ENCODE measurements around the gene C1QTNF3. TPM values are rescaled to one million over a fixed set of nuclear protein-coding genes. Genes with fewer than 3 reads are reported as not detected.

The C1QTNF3 gene
- total RNA-seq, 4 donors from 2014 or later: 5.0 to 9.4 (median 7.0) TPM

DNA sequence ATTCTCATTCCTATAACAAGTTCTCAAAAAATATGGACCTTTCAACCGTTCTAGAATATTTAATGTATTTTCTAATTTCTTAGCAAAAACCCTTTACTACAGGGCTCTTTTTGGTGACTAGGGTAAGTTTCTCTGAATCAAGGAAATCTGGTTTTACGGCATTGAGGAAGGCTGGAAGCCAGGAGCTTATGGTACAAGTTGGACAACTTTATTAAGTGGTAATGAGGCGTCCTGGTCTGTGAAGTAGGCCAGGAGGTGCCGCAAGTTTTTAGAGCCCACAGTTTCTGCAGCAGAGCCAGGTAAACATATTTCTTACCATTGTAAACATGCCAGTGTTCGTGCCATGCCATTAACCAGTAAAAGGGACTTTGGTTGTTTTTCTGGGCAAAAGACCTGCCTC lies 14.6 kb upstream of the C1QTNF3 start:
- TF ChIP-seq, protein P1, sequence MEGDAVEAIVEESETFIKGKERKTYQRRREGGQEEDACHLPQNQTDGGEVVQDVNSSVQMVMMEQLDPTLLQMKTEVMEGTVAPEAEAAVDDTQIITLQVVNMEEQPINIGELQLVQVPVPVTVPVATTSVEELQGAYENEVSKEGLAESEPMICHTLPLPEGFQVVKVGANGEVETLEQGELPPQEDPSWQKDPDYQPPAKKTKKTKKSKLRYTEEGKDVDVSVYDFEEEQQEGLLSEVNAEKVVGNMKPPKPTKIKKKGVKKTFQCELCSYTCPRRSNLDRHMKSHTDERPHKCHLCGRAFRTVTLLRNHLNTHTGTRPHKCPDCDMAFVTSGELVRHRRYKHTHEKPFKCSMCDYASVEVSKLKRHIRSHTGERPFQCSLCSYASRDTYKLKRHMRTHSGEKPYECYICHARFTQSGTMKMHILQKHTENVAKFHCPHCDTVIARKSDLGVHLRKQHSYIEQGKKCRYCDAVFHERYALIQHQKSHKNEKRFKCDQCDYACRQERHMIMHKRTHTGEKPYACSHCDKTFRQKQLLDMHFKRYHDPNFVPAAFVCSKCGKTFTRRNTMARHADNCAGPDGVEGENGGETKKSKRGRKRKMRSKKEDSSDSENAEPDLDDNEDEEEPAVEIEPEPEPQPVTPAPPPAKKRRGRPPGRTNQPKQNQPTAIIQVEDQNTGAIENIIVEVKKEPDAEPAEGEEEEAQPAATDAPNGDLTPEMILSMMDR (IDR thresholded peaks at IDR 0.05): no peak
- TF ChIP-seq POLR2A (IDR thresholded peaks at IDR 0.05) (no peak), EP300 (IDR thresholded peaks at IDR 0.05) (no peak)
- Histone ChIP-seq H3K4me3 (no peak overlapping the region), H3K9me3 (no peaks in the 10 kb centered on the region), H3K27ac (no peak overlapping the region), H3K27me3 (no peaks in the 10 kb centered on the region), H3K4me1 (peaks cover 0 to 4% (median 0%) of the 10 kb centered on the region in 4 donors), H3K36me3 (peaks cover 0 to 29% (median 0%) of the 10 kb centered on the region in 3 donors)
- no peak for DNase-seq (ENCODE audit: low spot score in 2 of 2)
- WGBS, 2 donors: 87 to 93% methylated on average over 5 of the region's 5 CpGs

DNA sequence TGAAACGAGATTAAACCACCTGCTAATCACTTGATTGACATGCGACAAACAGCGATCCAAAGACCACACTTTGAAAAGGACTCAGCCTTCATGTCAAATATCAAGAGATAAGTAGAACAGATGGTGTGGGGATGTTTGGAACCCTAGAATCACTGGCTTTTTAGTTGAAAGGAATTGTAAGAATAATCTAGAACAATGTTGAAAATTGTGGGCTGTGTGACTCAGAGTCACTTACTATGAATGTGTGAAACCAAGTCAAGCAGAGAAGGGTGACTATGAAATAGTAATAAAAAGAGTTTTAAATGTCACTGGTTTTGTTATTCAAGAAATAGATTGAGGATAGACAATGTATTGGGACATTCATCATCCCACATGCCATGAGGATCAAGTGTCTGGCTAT lies 14.1 kb upstream of the C1QTNF3 start:
- Histone ChIP-seq H3K36me3 (peaks cover 0 to 29% (median 0%) of the 10 kb centered on the region in 3 donors), H3K27ac (no peak overlapping the region), H3K9me3 (no peaks in the 10 kb centered on the region), H3K4me1 (peaks cover 0 to 5% (median 0%) of the 10 kb centered on the region in 4 donors), H3K4me3 (no peak overlapping the region), H3K27me3 (no peaks in the 10 kb centered on the region)
- no peak for DNase-seq (ENCODE audit: low spot score in 2 of 2)
- TF ChIP-seq, protein P1 (IDR thresholded peaks at IDR 0.05): no peak
- TF ChIP-seq EP300 (IDR thresholded peaks at IDR 0.05) (no peak), POLR2A (IDR thresholded peaks at IDR 0.05) (no peak)
- 92 to 97% methylated on average over 3 of the region's 3 CpGs for WGBS, 2 donors

DNA sequence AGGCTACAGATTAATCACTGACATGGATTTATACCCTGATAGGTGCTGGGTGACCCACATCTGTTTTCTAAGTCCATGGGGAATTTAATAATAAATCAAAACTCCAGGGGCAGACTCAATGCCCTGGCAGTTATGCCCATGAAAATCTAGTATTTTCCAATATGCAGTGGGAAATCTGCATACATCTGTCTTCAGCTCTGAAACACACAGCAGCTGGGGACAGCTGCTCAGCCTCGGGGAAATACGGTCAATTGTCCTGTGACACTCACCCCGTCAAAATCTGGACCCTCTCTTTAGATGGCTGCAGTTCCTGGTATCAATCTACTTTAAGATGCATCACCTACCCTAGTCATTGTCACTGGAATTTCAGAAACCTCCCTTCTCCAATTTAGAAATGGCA lies 12.7 kb upstream of the C1QTNF3 start:
- WGBS, 2 donors: 89 to 92% methylated on average over 3 of the region's 3 CpGs
- DNase-seq (ENCODE audit: low spot score in 2 of 2): no peak

DNA sequence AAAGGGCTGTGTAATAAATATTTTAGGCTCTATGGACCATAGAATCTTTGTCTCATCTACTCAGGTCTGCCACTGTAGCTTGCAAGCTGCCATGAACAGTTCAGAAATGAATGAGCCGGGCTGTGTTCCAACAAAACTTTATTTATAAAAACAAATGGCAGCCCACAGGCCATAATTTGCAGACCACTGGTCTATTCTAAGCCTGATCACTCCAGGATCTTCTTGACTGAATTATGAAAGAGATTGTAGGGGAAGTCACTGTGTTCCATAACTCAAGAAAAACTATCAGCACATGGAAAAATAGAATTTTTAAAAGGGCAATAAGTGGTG lies 11.4 kb upstream of the C1QTNF3 start:
- Histone ChIP-seq H3K27me3 (no peaks in the 10 kb centered on the region), H3K36me3 (peaks cover 0 to 38% (median 0%) of the 10 kb centered on the region in 3 donors), H3K9me3 (no peaks in the 10 kb centered on the region), H3K4me3 (no peak overlapping the region), H3K27ac (peak overlapping the region in 1 of 4 donors; percentile 61), H3K4me1 (peaks cover 0 to 5% (median 0%) of the 10 kb centered on the region in 4 donors)
- TF ChIP-seq, protein P1 (IDR thresholded peaks at IDR 0.05): no peak
- TF ChIP-seq POLR2A (IDR thresholded peaks at IDR 0.05) (no peak), EP300 (IDR thresholded peaks at IDR 0.05) (no peak)
- WGBS, 2 donors: 88 to 95% methylated on average over 1 of the region's 1 CpG
- no peak for DNase-seq (ENCODE audit: low spot score in 2 of 2)

More for the DNA sequence above, 12.7 kb upstream of the C1QTNF3 start:
- TF ChIP-seq EP300 (IDR thresholded peaks at IDR 0.05): no peak
- no peak for TF ChIP-seq POLR2A (IDR thresholded peaks at IDR 0.05)
- TF ChIP-seq, protein P1 (IDR thresholded peaks at IDR 0.05): no peak
- Histone ChIP-seq H3K4me3 (no peak overlapping the region), H3K27me3 (no peaks in the 10 kb centered on the region), H3K4me1 (peaks cover 0 to 5% (median 0%) of the 10 kb centered on the region in 4 donors), H3K27ac (no peak overlapping the region), H3K36me3 (peaks cover 0 to 29% (median 0%) of the 10 kb centered on the region in 3 donors), H3K9me3 (no peaks in the 10 kb centered on the region)

DNA sequence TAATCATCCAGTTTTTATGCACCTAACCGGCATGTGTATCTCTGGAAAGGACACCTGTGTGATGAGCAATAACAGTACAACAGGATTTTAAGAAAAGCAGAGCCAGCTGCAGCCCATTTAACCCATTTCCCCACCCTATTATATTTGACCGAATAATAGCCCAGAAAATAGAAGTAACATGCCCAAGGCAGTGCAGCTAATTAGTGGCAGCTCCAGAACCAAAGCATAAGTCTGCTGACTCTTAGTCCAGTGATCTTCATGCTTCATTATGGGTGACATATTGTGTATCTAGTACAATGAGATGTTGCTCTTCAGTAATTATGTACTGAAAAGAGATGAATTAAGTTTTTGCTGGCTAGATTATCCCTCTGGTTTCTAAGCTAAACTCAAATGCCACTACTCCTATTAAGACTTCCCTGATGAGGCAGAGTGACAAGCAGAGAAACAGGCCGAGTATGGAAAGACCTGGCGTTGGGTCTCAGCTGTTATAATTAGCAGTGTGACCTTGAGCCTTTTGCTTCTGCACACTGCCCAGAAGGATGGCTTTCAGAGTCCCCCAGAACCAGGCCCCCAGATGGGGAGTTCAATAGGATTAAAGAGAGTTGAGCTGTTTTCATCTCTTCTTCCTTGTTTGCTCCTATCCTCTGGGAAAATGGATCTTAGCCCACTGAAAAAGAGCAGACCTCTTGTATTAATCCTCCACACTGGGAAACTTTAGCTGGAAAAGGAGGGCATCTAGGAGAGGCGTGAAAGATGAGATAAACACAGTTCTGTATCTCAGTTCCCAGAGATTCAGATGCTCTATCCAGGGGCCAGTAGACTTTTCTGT lies 10.8 kb upstream of the C1QTNF3 start:
- 82 to 87% methylated on average over 5 of the region's 5 CpGs for WGBS, 2 donors
- no peaks in the 10 kb centered on the region for H3K9me3 ChIP-seq
- H3K36me3 ChIP-seq: peaks cover 0 to 35% (median 0%) of the 10 kb centered on the region in 3 donors
- DNase-seq (ENCODE audit: low spot score in 2 of 2): no peak
- peak overlapping the region in 2 of 4 donors; percentile 5 to 61 for H3K27ac ChIP-seq
- peaks cover 0 to 5% (median 0%) of the 10 kb centered on the region in 4 donors for H3K4me1 ChIP-seq
- no peaks in the 10 kb centered on the region for H3K27me3 ChIP-seq
- no peak overlapping the region for H3K4me3 ChIP-seq
- TF ChIP-seq EP300 (IDR thresholded peaks at IDR 0.05) (no peak), POLR2A (IDR thresholded peaks at IDR 0.05) (no peak)
- TF ChIP-seq, protein P1 (IDR thresholded peaks at IDR 0.05): no peak

Data from tibial nerve (tissue), 4 donors.